ENCODE measurements around the gene ADAM15.

Gene ADAM15

GRCh38 chr1:155076371-155076770 is 25.3 kb downstream of the ADAM15 start:
- Histone ChIP-seq H3K4me1 (peaks cover 2% of the 10 kb centered on the region), H3K9me3 (ENCODE audit: control insufficient read depth, low read length) (no peaks in the 10 kb centered on the region), H3K36me3 (ENCODE audit: control insufficient read depth, insufficient read depth, low read length) (no peaks in the 10 kb centered on the region), H2AFZ (no peak overlapping the region), H3K9ac (no peak overlapping the region), H3K4me2 (ENCODE audit: low read length) (no peak overlapping the region), H3K27me3 (ENCODE audit: control insufficient read depth, insufficient read depth, low read length) (no peaks in the 10 kb centered on the region), H3K4me3 (ENCODE audit: low read depth, low read length) (no peak overlapping the region), H3K27ac (no peak overlapping the region), H3K79me2 (no peaks in the 10 kb centered on the region)
- no peak for TF ChIP-seq CTCF (IDR thresholded peaks at IDR 0.05)

GRCh38 chr1:155077346-155077745 is 26.2 kb downstream of the ADAM15 start:
- peaks cover 2% of the 10 kb centered on the region for H3K4me1 ChIP-seq
- H3K4me2 ChIP-seq (ENCODE audit: low read length), result peak overlapping the region; percentile 84
- no peak for TF ChIP-seq CTCF (IDR thresholded peaks at IDR 0.05)

GRCh38 chr1:155077758-155078445 is 26.8 kb downstream of the ADAM15 start:
- Histone ChIP-seq H3K4me1 (peaks cover 2% of the 10 kb centered on the region), H3K27me3 (ENCODE audit: control insufficient read depth, insufficient read depth, low read length) (no peaks in the 10 kb centered on the region), H3K9me3 (ENCODE audit: control insufficient read depth, low read length) (no peaks in the 10 kb centered on the region), H3K4me2 (ENCODE audit: low read length) (peak overlapping the region; percentile 84), H3K4me3 (ENCODE audit: low read depth, low read length) (peak overlapping the region; percentile 14), H3K9ac (no peak overlapping the region), H3K36me3 (ENCODE audit: control insufficient read depth, insufficient read depth, low read length) (no peaks in the 10 kb centered on the region), H2AFZ (no peak overlapping the region), H3K79me2 (no peaks in the 10 kb centered on the region), H3K27ac (no peak overlapping the region)
- TF ChIP-seq CTCF (IDR thresholded peaks at IDR 0.05), result no peak

More at GRCh38 chr1:155077346-155077745, 26.2 kb downstream of the ADAM15 start:
- Histone ChIP-seq H3K27ac (no peak overlapping the region), H3K9ac (no peak overlapping the region), H2AFZ (no peak overlapping the region), H3K4me3 (ENCODE audit: low read depth, low read length) (peak overlapping the region; percentile 14), H3K9me3 (ENCODE audit: control insufficient read depth, low read length) (no peaks in the 10 kb centered on the region), H3K27me3 (ENCODE audit: control insufficient read depth, insufficient read depth, low read length) (no peaks in the 10 kb centered on the region), H3K36me3 (ENCODE audit: control insufficient read depth, insufficient read depth, low read length) (no peaks in the 10 kb centered on the region), H3K79me2 (no peaks in the 10 kb centered on the region)

- Histone ChIP-seq H3K4me1 (peaks cover 2% of the 10 kb centered on the region), H3K27ac (no peak within 1 kb of the TSS), H2AFZ (peak within 1 kb of the TSS; percentile 50), H3K4me2 (ENCODE audit: low read length) (peak within 1 kb of the TSS; percentile 84), H3K27me3 (ENCODE audit: control insufficient read depth, insufficient read depth, low read length) (no peaks in the 10 kb centered on the region), H3K4me3 (ENCODE audit: low read depth, low read length) (peak within 1 kb of the TSS; percentile 55), H3K79me2 (no peaks in the 10 kb centered on the region), H3K9ac (no peak within 1 kb of the TSS), H3K36me3 (ENCODE audit: control insufficient read depth, insufficient read depth, low read length) (no peaks in the 10 kb centered on the region), H3K9me3 (ENCODE audit: control insufficient read depth, low read length) (no peaks in the 10 kb centered on the region)
- TF ChIP-seq CTCF (IDR thresholded peaks at IDR 0.05), result no peak
Observed at GRCh38 chr1:155078469-155079209, 27.5 kb downstream of the ADAM15 start, which contains the start of gene EFNA3. Gene EFNA3 (plus strand): TSS chr1:155078837. CDS start chr1:155078942, 105 bp downstream.
